Neural progenitor cell (in vitro differentiated cells): ENCODE results near the gene HES5.

Experiments used
- CTCF ChIP-seq: fragments of 200-600 bp; sonication (generic); IDR thresholded peaks from 2 replicates; pipeline ENCODE4 v1.5.1; 2017; ENCODE audit warnings: antibody characterized with exemption, mild to moderate bottlenecking
- EZH2 ChIP-seq: fragments of 200-600 bp; sonication (generic); IDR thresholded peaks from 2 replicates; pipeline ENCODE4 v1.6.1; 2017; ENCODE audit warnings: antibody characterized with exemption, mild to moderate bottlenecking, moderate library complexity
- EZH2phosphoT487 ChIP-seq: fragments of 200-600 bp; sonication (generic); IDR thresholded peaks from 2 replicates; pipeline ENCODE4 v1.6.1; 2017; ENCODE audit warnings: antibody characterized with exemption

GRCh38 chr1:2538872-2539271 is 8.8 kb upstream of the HES5 start:
- TF ChIP-seq CTCF (no peak), EZH2 (no peak), EZH2phosphoT487 (no peak)
